ENCODE data around the gene HACD2.

DNA sequence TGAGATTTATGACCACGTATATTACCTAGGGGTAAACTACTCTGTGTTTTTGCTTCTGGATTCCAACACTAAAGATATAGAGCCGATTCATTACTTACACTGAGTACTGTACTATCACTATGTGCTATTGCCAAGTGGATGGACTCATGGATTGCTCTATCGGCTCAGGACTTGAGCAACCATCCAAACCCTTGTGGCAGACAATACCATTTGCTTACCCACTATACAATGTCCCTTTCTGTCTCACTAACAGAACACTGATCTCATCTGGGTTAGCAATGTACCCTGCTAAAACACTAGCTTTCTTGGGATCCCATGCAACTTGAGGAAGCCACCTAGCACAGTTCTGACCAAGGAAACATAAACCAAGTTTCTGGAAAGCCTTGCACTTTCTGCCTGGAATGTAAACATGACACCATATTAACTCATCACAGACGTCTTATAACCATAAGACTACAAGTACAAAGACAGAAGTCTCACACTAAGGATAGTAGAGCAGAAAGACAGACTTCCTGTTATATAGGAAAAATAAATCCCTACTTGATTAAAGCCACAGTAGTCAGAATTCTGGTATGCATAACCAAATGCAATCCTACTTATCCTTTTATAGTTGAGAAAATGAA is 38.6 kb downstream of the HACD2 start:
- TF ChIP-seq POLR2AphosphoS5 (IDR thresholded peaks at IDR 0.05; ENCODE audit: borderline replicate concordance, low read depth, low read length), result no peak
- no peak for TF ChIP-seq EZH2 (IDR thresholded peaks at IDR 0.05)

Measured in SK-N-MC (cell line).